Spinal cord (tissue), 10 donors: ENCODE data around the gene MAB21L1. TPM values are rescaled to one million over a fixed set of nuclear protein-coding genes. Genes with fewer than 3 reads are reported as not detected.

Experiments used
- DNase-seq, 6 donors: peaks; one replicate each; pipeline versions ENCODE4 v3.0.0 to v3.0.0-alpha.2; 2013 to 2015; ENCODE audit warnings: low spot score in 6 of 6, low read depth in 4 of 6
- H3K27ac ChIP-seq: one replicate; pipeline ENCODE4 v1.5.1; 2013; ENCODE audit warnings: low read depth, low read length, control low read depth
- H3K27me3 ChIP-seq: one replicate; pipeline ENCODE4 v1.6.1; 2013; ENCODE audit warnings: low read length; ENCODE audit not compliant: control insufficient read depth, insufficient read depth
- H3K36me3 ChIP-seq: one replicate; pipeline ENCODE4 v1.6.1; 2013; ENCODE audit warnings: low read length; ENCODE audit not compliant: control insufficient read depth, insufficient read depth
- H3K4me1 ChIP-seq: one replicate; pipeline ENCODE4 v1.6.1; 2013; ENCODE audit warnings: low read length; ENCODE audit not compliant: control insufficient read depth, insufficient read depth
- H3K4me3 ChIP-seq: one replicate; pipeline ENCODE4 v1.5.1; 2013; ENCODE audit warnings: low read depth, low read length, control low read depth
- H3K9me3 ChIP-seq: one replicate; pipeline ENCODE4 v1.6.1; 2013; ENCODE audit warnings: low read length; ENCODE audit not compliant: control insufficient read depth, insufficient read depth
- WGBS: methylation state at CpG from one replicate; pipeline ENCODE4 v1.1.5; 2013; ENCODE audit warnings: missing lambda C conversion rate; ENCODE audit not compliant: insufficient coverage; 5-methylcytosine and 5-hydroxymethylcytosine counted together
- polyA plus RNA-seq, 2 donors: library from polyadenylated mRNA; unstranded; fragments of 120-200 nt; gene quantifications; one replicate each; pipeline ENCODE4 v1.2.1, GENCODE V29; 2013; ENCODE audit not compliant: insufficient read length in 2 of 2
- total RNA-seq, 2 donors: library from RNA; depleted of rRNA in 1 of 2; stranded (reverse); fragments of 120-200 nt in 1 of 2; fragments of >200 nt in 1 of 2; gene quantifications; one replicate each; pipeline versions ENCODE4 v1.2.3 to v1.2.4, GENCODE V29; 2013 to 2014
- donor health status: healthy.

MAB21L1 gene
- total and polyA plus RNA-seq, 4 donors: 3.7 to 24.7 (median 18.3) TPM

DNA sequence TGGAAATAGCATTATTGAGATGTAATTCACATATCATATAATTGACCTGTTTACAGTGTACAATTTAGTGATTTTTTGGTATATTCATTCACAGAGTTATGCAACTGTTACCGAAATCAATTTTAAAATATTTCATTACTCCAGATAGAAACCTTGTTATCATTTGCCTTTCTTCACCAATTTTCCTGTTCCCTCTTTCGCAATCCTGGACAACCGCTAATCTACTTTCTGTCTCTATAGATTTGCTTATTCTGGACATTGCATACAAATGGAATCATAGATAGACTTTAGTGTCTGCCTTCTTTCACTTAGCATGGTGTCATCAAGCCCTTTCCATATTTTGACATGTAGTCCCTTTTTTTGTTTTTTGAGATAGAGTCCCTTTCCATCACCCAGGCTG, 19.2 kb downstream of the MAB21L1 start:
- Histone ChIP-seq H3K4me1 (no peaks in the 10 kb centered on the region), H3K9me3 (no peaks in the 10 kb centered on the region), H3K36me3 (peaks cover 3% of the 10 kb centered on the region), H3K4me3 (no peak overlapping the region), H3K27ac (no peak overlapping the region), H3K27me3 (no peaks in the 10 kb centered on the region)
- WGBS: no CpG with 5 or more reads among the region's 3 CpGs
- DNase-seq: no peak

- Histone ChIP-seq H3K27ac (no peak overlapping the region), H3K4me3 (no peak overlapping the region), H3K9me3 (no peaks in the 10 kb centered on the region), H3K36me3 (peaks cover 3% of the 10 kb centered on the region), H3K27me3 (no peaks in the 10 kb centered on the region), H3K4me1 (no peaks in the 10 kb centered on the region)
- no CpG with 5 or more reads among the region's 1 CpG for WGBS
- no peak for DNase-seq
Measured at GRCh38 chr13:35455022-35455421, 21.5 kb downstream of the MAB21L1 start.

DNA sequence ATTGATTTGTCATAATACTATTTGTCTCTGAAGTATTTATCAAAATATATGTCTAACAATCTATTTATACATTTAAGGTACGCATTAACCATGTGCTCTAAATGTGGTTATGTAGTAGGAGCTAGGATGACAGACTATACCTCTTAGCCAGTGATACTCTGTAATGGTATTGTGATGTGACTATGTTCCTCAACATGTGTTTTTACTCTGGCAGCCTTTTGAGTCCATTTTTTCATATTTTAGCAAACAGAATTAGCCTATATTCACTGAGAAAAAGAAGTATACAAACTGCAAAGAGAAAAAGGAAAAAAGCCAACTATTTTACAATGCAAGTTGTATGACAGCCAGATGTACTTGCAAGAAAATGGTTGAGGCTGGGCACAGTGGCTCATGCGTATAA, 26.7 kb downstream of the MAB21L1 start:
- DNase-seq: no peak
- Histone ChIP-seq H3K9me3 (no peaks in the 10 kb centered on the region), H3K27ac (no peak overlapping the region), H3K27me3 (no peaks in the 10 kb centered on the region), H3K4me3 (no peak overlapping the region), H3K4me1 (no peaks in the 10 kb centered on the region), H3K36me3 (no peaks in the 10 kb centered on the region)
- no CpG with 5 or more reads among the region's 2 CpGs for WGBS

DNA sequence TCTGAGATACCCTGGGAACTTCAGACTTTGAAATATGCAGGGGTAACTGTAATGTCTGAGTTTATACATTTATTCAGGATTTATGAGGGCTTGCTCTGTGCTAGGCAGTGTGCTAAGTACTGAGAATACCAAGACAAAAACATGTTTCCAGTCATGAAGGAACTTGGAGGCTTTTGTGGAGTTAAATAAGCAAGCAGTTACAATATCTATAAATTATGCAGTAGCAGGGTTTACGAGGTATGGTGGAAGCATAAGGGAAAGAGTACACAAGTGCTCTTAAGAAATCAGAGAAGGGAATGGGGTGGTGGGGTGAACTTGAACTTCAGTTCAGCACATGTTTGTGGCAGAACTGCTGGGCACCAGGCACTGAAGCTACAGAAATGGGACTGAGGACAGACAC, 28.0 kb downstream of the MAB21L1 start:
- 50% methylated on average over 1 of the region's 1 CpG for WGBS
- no peak for DNase-seq

More for the DNA sequence above, 28.0 kb downstream of the MAB21L1 start:
- Histone ChIP-seq H3K9me3 (no peaks in the 10 kb centered on the region), H3K27ac (no peak overlapping the region), H3K36me3 (no peaks in the 10 kb centered on the region), H3K27me3 (no peaks in the 10 kb centered on the region), H3K4me3 (no peak overlapping the region), H3K4me1 (no peaks in the 10 kb centered on the region)
